NK-92 (cell line): ENCODE results near the gene TMEM205.
"Not testable (repeated sequence)": the region's sequence is repeated elsewhere in the genome, so short reads cannot be mapped to it uniquely, and the experiment has no call there.

Experiments used
- DNase-seq: peaks from one replicate; lab custom pipeline; 2025; ENCODE audit not compliant: unreplicated experiment; lab: John Stamatoyannopoulos, UW

Gene TMEM205

DNA sequence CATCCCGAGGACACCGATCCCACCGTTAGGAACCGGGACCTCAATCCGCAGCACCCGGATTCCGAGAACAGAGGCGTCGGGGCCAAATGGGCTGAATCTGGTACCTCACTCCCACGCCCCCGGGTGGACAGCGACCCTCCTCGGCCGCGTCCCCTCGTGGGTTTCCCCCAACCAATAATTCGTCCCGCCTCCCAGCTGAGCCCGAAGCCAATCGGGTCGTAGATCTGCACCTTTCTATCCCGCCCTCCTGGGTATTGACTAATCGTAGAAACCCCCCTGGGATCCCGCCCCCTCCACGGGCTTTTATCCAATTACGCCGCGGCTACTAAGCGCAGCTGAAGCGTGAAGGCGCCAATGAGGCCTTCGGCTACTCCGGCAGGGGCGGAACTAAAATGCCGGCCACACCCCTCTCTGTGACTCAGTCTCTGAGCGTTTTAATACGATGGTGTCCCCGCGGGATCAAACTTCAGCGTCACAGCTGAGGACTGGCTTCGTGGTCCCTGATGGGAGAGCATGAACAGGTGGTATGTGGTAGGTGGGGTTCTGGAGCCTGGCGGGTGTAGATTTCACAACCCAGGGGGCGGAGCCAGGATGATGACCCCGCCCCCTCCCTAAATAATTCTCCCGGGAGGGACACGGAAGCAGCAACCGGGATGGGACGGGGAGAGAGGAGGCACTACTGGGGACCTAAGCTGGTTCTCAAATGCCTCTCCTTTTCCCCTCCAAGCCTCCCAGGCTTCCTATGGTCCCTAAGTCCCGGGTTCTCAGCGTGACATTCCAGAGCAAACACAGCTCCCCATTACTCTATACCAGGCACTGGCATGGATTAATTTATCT, at the start of gene TMEM205, which contains the start of gene CCDC159:
TSS of gene TMEM205 (minus strand) at position 165 of the 837 bp plus-strand sequence. CDS start 649 bp downstream, outside the sequence.
TSS of gene CCDC159 (plus strand) at position 416 of the 837 bp plus-strand sequence. CDS start at position 504, 88 bp downstream.
- DNase-seq = peak; percentile 97

DNA sequence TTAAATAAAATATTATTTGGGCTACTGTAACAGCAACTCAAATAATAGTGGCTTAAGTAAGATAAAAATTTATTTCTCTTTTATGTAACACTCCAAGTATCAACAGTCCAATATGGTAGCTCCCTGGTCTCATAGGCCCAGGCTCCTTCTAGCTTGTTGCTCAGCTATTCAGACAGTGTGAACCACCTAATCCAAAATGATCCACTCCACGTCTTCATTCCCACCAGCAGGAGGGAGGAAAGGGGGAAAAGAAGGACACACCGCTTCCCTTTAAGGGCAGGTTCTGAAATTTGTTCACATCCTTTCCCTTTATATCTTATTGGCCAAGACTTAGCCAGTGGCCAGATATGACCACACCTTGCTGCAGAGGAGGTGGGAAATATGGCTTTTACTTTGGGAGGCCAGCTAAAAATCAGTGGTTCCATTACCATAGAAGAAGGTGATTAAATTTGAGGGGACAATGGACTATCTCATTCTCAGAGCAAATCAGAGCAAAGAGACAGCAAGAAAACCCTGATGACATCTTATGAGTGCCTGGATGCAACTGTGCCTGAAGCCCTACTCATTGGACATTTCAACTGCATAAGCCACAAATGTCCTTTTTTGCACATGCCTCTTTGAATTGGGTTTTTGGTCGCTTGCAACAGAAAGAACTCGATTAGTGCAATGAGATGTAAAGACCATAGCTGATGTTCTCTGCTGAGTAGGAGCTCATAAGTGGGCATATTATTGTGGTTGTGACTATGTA, 45.0 kb upstream of the TMEM205 start:
- no peak for DNase-seq

DNA sequence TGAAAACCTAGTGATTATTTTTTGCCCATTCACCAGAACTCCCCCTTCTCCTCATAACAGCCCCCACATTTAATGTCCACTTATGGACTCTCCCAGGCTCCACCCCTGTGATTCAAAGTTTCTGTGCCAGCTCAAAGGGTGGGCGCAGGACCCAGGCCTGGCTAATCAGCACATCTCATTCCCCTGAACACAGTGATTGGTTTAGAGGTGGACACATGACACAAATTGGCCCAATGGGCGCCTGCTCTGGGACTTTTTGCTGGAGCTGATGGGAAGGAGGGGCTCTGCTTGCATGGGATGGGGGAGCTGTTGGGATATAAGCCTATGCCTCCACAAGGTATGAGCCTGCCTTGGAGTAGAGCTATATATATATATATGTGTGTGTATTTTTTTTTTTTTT, 44.3 kb upstream of the TMEM205 start:
- DNase-seq = no peak

DNA sequence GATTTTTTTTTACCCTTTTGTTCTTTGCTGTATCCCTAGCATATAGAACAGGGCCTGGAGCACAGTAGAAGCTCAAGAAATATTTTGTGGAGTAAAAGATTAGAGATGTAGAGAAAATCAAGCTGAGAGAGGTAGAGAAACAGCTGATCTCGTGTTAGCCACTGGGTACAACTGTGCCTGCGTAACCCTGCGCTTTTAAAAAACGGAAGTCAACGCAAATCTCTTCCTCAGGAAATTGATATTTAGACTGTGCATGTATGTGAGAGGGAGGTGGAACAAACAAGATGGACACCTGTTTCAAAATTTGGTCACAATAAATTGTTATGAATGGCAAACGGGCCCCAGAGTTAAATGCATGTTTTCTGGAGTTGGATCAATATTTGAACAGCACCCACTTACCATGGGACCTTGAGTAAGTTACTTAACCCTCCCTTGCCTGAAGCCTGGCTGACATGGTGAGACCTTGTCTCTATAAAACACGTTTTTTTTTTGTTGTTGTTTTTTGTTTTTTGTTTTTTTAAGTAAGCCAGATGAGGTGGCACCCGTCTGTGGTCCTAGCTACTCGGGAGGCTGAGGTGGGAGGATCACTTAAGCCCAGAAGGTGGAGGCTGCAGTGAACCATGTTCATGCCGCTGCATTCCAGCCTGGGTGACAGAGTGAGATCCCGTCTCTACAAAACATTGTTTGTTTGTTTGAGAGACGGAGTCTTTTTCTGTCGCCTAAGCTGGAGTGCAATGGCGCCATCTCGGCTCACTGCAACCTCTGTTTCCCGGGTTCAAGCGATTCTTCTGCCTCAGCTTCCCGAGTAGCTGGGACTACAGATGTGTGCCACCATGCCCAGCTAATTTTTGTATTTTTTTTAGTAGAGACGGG, 41.3 kb upstream of the TMEM205 start:
- DNase-seq = no peak

DNA sequence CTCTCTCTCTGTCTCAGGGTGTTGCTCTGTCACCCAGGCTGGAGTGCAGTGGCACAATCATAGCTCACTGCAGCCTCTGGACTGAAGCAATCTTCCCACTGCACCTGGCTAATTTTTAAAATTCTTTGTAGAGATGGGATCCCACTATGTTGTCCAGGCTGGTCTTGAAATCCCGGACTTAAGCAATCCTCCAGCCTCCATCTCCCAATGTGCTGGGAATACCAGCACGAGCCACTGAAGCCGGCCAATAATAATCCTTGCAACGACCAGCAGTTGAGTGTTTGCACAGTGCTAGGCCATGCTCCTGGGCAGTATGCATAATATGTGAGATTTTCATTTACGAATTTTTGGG, 38.7 kb upstream of the TMEM205 start:
- DNase-seq = no peak

DNA sequence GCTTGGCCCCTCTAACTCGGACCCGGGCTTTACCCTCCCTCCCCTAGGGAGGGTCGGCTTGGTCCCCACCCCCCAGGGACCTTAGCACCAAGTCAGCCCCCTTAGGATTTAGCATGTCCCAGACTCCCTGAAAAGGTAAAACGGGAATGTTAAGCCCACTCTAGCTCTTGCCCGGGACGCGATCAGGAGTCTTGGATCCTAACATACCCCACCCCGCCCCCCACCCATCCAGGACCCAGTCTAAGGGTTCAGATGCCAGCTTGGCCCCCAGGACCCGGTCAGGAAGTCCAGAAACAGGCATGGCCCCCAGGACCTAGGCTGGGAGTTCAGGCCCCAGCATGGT, 37.6 kb upstream of the TMEM205 start:
- DNase-seq = no peak

DNA sequence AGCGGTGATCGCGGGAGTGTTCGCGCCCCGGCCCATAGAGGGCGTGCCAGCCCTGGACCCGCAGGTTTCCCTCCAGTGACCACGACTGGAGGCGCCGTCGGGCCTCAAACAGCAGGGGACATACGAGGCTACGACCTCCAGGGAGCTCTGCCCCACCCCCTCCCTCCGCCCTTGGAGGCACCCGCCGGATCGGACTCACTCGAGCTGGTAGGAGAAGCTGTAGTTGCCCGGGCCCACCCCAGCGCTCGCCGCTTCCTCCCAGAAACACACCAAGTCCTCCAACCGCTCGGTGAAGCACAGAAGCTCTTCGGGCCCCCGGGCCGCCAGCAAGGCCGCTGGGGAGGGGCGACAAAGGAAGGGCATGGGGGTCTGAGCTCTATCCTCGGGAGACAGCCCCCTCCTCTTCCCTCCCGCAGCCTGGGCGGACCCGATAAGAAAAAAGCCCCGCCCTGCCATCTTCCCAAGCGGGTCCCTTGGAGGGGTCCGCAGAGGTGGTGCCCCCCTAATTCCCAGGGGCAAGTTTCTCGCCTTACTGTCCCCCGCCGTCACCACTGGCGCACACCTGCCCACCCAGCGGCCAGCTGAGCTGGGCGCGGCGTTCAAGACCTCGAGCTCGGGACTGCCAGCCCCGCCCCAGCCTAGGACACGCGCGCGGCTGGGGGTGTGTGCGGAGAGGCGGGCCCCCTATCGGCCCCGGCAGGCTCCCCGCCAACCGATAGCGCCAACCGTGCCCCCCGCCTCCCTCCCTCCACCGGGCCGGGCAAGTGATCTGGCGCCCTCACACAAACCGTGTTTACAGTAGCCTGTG, 37.0 kb upstream of the TMEM205 start:
- DNase-seq = no peak

DNA sequence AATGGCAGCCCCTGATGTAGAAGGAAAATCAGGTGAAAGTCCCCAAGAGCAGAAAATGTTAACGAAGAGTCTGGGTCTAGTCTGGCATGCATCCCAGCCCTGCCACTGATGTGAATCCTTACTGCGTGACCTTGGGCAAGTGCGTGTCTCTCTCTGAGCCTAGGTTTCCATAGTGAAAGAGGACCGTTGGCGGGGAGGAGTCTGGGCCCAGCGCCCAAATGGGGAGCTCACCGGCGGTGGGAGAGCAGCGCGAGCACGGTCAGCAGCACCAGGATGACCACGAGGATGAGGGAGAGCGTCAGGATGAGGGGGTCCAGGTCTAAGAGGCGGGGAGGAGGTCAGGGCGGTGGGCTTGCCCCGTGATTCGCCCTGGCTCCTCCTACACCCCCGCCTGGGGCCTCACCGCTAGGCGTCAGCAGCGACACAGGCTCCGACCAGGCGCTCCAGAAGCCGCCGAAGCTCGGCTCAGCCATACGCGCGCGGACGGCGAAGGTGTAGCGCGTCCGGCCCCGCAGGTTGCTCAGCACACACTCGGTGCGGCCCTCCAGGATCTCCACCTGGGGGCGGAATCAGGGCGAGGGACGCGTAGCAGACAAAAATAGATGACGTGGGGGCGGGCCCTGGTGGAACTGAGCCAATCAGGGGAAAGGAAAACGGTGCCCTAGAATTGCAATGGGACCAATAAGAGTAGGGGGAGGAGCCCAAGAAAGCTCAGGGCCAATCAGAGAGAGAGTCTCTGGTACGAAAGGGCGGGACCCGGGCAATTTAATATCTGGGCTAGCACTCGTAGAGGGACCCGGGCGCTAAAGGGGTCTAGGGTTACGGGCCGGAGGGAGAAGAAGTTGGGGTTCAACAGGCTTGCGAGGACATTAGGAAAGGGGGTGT, 34.8 kb upstream of the TMEM205 start:
- DNase-seq = peak; percentile 87

DNA sequence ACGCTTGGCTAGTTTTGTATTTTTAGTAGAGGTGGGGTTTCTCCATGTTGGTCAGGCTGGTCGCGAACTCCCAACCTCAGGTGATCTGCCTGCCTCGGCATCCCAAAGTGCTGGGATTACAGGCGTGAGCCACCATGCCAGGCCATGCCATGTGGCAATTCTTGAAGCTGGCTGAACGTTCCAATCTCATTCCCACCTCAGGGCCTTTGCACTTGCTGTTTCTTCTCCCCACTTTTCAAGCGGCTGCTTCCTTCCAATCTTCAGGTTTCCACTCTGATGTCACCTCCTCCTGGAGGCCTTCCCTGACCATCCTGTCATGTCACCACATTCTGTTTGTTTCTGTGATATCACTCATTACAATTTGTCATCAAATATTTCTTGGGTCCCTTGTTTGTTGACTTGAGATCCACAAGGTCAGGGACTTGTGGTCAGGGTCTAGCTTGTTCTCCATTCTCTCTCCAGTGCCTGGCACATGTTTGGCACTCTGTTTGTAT, 33.8 kb upstream of the TMEM205 start:
- DNase-seq = no peak

DNA sequence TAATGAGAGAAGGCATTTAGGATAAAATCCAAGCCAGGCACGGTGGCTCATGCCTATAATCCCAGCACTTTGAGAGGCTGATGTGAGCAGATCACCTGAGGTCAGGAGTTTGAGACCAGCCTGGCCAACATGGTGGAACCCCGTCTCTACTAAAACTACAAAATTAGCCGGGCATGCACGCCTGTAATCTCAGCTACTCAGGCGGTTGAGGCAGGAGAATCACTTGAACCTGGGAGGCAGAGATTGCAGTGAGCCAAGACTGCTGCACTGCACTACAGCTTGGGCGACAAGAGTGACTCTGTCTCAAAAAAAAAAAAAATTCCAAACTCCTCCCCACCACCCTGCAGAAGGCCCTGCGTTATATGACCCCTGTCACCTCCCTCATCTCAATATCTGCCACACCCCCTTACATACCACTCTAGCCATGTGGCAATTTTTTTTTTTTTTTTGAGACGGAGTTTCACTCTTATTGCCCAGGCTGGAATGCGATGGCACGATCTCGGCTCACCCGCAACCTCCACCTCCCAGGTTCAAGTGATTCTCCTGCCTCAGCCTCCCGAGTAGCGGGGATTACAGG, 33.3 kb upstream of the TMEM205 start:
- DNase-seq = not testable (repeated sequence)

DNA sequence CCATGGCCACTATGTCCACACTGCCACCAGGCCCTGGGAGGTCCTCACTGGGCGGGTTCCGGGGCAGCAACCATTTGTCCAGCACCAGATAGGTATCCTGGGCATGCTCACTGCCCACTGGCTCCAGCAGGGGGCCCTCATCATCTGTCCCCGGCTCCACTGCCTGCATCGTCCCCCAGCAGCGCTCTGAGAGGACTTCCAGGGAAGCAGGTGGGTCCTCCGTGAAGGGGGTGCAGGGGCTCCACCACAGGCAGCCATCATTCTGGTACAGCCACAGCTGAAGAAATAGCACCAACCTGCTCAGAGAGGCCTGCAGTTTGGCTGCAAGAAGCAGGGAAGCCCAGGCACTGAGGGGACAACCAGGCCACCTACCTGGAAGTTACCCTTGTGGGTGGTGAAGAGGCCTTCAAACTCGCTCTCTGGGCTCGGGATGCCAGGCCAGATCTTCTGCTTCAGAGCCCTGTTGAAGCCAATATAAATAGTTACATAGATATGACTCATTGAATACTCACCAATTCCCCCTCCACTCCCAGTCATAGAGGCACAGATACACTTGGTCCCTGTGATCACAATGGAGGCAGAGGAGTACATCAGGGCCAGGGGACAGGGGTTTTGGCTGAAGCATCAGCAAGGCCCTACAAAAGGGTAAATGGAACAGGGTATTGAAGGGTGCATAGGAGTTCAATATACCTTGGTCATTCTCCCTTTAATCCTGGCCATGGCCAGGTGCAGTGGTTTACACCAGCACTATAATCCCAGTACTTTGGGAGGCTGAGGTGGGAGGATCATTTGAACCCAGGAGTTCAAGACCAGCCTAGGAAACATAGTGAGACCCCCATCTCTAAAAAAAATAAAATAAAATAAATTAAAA, 32.5 kb upstream of the TMEM205 start:
- DNase-seq = no peak

DNA sequence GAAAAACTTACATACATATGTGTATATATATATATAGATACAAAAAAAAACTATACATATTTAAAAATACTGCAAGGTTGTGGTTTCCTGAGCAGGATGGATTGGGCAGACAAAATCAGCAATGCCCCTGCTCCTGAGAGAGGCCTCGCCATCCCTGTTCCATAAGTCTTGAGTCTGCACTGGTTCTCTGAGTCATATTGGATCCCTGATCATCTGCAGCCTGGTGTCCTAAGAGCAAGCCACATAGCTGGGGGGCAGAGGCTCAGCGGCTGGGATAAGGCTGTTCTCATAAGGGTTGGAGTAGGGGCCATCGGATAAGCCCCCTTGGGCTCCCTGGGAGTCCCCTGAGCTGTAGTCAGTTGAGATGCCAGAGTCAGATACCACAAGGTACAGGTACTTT, 31.7 kb upstream of the TMEM205 start:
- DNase-seq = no peak

DNA sequence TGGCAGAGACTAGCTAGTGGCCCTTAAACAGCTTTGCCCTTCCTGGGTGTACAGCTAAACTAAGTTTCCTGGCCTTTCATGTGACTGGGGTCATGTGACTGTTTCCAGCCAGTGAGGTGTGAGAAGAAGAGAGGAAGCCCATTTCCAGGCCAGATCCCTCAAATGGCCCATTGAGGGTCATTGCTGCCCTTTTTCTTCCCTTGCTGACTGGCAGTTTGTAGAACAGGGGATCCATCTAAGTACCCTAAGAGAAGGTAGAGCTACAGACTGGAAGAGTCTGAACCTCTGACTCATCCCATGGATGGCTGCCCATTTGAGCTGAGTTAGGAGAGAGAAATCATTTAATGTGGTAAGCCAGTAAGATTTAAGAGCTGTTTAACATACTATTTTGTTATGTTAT, 31.2 kb upstream of the TMEM205 start:
- no peak for DNase-seq

DNA sequence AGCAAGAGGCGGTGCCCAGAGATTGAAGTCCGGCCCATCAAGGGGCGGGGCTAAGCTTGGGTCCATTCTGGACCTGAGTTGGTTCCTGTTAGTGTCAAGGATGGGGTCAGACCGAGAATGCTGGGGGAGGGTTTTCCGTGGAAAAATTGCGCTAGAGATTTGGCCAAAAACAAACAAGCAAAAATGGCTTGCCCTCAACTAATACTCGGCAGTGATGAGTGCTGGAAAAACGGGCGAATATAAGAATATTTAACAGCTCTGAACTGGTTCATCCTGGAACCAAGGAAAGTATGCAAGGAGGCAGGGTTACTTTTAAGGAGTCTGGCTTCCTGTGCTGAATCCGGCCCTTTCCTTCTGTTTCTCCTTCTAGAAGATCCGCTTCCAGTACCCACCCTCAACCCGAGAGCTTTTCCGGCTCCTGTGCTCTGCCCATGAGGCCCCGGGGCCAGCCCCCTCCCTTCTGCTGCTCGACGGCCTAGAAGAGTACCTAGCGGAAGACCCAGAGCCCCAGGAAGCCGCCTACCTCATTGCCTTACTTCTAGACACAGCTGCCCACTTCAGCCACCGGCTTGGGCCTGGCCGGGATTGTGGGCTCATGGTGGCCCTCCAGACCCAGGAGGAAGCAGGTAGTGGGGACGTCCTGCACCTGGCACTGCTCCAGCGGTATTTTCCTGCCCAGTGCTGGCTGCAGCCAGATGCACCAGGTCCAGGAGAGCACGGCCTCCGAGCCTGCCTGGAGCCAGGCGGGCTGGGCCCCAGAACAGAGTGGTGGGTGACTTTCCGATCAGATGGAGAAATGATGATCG, 29.3 kb upstream of the TMEM205 start:
- no peak for DNase-seq

DNA sequence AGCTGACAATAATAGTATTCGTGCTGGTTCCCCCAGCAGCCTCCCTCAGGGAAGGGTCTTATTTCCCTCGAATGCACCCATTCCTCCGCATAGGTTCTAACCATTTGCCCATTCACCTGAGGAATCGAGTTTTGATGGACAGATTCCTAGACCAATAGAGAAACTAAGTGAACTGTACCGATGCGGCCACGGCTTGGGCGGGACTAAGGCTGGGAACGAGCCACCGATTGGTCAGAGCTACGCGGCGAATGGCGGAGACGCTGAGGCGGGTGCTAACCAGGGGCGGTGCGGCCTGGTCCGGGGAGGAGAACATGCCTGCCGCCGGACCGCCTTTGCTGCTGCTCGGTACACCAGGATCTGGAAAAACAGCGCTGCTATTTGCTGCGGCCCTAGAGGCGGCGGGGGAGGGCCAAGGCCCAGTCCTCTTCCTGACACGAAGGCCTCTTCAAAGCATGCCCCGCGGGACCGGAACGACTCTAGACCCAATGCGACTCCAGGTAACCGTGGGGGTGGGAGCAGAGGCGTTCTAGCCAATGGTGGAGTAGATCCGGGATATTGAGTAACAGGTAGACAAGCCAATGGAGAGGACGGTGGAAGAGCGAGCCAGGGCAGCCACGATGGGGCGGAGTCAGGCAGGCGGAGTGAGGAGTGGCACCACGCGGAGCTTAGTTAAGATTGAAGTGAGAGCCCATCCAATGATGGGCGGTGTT, 28.5 kb upstream of the TMEM205 start, which contains the start of gene SWSAP1:
TSS of gene SWSAP1 (plus strand) at position 234 of the 710 bp plus-strand sequence. CDS start at position 249, 15 bp downstream.
- peak; percentile 91 for DNase-seq

DNA sequence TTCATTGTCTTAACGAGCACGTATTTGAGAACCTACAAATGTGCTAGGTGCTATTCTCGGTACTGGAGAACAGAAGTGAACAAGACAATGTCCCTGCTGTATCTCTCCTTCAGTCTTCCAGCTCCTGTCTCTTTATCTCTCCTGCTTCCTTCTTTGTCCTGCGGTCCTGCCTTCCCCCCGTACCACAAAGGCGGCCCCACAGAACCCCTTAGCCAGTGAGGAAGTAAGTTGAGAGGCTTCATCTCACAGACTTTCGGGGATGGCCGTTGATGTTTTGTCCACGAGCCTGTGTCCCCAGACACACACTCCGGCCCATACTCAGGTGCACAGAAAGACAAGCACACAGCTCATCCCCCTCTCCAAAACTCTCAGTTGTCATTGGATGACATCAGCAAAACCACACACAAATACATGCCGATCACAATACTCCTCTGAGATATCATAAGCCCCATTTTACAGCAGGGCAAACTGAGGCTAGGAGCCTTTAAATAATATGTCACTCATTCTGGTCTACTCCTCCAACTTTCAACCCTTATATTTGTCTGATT, 27.9 kb upstream of the TMEM205 start:
- DNase-seq = no peak
